Left cardiac atrium (tissue), 4 donors: ENCODE data around the gene MARVELD1. TPM values are rescaled to one million over a fixed set of nuclear protein-coding genes. Genes with fewer than 3 reads are reported as not detected.

Source experiments
- ATAC-seq, 2 donors: fragments of 200-7000 bp; cut with Tn5 transposase; one replicate each; pipeline ENCODE4 v1.9.1; 2020; ENCODE audit warnings: mild to moderate bottlenecking in 2 of 2, moderate library complexity in 2 of 2
- DNase-seq: peaks from one replicate; pipeline ENCODE4 v3.0.0-alpha.2; 2020
- intact Hi-C, 2 donors: fragments of 100-400 bp; cut with DNase I; formaldehyde crosslinking; loops; one replicate each; pipeline versions ENCODE4 v1.14.1 to v1.15.1; 2022 to 2023
- total RNA-seq, 2 donors: library from RNA; stranded (reverse); fragmentation: NEBNext Ultra II Directional; extraction: Animal tissue kit (Norgen Biotek cat#: 25700); gene quantifications; one replicate each; pipeline ENCODE4 v1.2.1, GENCODE V29; 2021
- donor health status: DM: no; HTN: yes; CAD: no.
- donor health status: DM: no; HTN: yes; CAD: no; lungs with severe emphysema.
- donor health status: DM: yes; HTN: yes; CAD: no.
- donor health status: Dilated cardiomyopathy.

MARVELD1 gene
- total RNA-seq, 2 donors from 2014 or later, result 16.3 to 17.4 TPM

DNA sequence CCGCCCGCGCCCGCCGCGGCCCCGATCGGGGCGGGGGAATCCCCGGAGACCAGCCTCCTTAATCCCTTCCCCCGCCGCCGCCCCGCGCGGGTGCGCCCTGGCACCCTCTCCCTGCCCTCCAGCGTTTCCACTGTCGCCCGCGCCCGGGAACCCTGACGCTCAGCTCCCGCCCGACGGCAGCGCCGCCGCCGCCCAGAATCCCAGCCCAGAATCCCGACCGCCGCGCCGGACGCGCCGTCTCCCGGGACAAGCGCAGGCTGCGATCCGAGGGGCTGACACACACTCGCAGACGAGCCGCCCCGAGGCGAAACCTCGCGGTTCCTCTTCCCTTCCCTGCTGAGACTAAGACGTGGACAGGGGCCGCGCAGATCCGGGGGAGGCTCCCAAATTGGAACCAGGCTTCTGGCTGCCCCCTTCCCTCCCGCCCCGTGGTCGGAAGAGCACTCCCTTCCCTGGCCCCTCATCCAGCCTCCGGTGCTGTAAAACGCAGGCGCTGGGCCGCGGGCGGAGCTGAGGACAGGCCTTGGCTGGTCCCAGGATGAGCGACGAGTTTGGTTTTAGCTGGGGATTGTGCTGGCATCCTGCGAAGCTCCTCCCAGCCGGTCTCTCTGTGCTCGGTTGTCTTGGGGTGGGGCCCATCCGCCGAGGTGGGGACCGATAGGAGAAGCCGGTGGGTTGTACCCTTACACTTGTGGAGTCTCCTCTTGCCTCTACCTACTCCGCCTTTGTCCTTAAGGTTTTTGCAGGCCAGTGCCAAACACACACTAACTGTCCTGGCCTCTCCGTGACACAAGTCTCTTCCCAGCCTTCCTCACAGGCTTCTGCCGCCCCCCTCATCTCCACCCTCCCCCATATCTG lies 1.1 kb downstream of the MARVELD1 start:
- peak; percentile 85 for DNase-seq
- ATAC-seq, result peak; percentile 73 to 79
- intact Hi-C loops, result no loop called here

DNA sequence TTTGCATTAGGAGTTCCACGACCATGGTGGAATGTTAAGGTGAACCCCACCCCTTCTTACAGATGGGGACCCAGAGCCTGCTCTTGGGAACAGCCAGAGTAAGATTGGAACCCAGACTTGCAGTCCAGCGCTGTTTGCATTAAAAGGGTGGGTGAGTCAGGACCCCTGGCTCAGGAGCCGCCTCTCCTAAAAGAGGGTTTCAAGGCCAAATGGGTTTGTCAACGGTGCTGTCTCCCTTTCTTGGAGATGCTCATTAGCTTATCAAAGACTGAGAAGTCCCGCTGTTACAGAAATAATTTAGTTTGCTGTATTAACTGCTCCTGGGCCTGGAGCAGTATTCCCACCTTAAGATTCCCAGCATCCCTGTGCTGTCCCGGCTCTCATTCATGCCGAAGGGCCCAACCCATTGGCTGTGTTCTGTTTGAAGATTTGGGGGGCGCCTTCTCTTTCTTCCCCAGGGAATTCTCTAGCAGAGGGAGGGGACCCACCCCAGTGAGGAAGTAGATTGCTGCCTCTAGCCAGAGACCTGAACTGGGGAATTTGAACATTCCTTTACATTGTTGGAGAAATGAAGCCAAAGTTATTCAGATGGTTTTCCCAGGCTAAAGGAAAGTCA lies 1.8 kb downstream of the MARVELD1 start:
- DNase-seq, result no peak
- ATAC-seq, result no peak
- intact Hi-C loops, result no loop called here

- ATAC-seq (no peak), DNase-seq (no peak)
- intact Hi-C loops, result no loop called here
Observed at GRCh38 chr10:97717627-97718026, 4.1 kb downstream of the MARVELD1 start.

DNA sequence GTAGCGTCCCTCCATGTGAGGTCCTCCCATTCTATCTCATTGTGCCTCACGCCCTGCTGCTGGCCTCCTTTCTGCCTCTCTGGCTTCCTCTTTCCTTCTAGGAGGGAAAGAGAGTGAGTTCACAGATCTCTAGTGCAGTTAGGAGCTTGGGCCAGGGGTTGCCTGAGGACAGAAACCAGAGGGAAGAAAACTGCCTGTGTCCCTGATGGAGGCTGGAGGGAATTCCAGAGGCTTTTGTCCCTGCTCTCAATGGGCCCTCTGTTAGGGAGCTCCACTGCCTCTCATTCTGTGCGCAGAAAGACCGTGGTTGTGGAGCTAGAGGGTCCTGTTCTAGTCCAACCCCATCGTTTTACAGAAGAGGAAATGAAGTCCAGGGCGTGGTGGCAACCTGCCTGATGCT lies 4.6 kb downstream of the MARVELD1 start:
- intact Hi-C loops, result no loop called here
- DNase-seq (no peak), ATAC-seq (no peak)

- DNase-seq, result peak; percentile 57
- intact Hi-C loops, result no loop called here
Observed at GRCh38 chr10:97718659-97719142, 5.2 kb downstream of the MARVELD1 start.

GRCh38 chr10:97719602-97720001 lies 6.1 kb downstream of the MARVELD1 start:
- ATAC-seq (no peak), DNase-seq (no peak)
- intact Hi-C loops, result no loop called here

More at GRCh38 chr10:97718659-97719142, 5.2 kb downstream of the MARVELD1 start:
- peak in 1 of 2 donors; percentile 58 for ATAC-seq

DNA sequence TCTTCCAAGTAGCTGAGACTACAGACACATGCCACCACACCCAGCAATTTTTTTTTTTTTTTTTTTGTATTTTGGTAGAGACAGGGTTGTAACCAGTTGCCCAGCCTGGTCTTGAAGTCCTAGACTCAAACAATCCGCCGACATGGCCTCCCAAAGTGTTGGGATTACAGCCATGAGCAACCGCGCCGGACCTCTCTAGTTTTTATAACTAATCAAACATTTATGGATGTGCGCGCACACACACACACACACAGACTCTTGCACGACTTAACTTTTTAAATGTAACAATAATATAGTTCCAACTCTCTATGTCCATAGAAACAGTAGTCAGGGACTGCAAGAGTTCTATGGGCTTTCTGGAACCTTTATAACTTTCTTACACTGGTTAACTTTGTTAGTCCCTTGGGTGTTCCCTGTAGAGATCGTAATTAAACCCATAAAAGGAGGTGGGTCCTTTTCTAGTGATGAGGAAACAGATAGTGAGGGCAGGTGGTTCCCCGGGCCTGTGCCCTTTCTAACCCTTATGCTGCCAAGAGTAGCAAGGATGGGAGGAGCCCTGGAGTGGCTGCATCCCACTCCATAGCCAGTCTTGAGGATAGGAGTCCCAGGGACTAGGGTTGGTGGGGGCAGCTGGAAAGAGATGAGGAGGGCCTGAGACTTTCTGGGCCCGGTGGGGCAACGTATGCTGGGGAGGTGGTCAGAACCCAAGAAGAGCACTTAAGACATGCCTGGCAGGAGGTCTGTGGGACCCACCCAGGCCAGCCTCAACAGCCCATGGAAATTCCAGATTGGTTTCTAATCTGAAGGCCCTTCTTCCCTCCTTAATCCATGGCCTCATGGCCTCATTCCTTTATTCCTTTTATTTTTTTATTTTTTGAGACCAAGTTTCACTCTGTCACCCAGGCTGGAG lies 8.6 kb downstream of the MARVELD1 start:
- intact Hi-C loops, result no loop called here
- no peak for ATAC-seq
- no peak for DNase-seq

GRCh38 chr10:97723001-97723400 lies 9.5 kb downstream of the MARVELD1 start:
- DNase-seq, result no peak
- intact Hi-C loops, result no loop called here
- ATAC-seq, result no peak

DNA sequence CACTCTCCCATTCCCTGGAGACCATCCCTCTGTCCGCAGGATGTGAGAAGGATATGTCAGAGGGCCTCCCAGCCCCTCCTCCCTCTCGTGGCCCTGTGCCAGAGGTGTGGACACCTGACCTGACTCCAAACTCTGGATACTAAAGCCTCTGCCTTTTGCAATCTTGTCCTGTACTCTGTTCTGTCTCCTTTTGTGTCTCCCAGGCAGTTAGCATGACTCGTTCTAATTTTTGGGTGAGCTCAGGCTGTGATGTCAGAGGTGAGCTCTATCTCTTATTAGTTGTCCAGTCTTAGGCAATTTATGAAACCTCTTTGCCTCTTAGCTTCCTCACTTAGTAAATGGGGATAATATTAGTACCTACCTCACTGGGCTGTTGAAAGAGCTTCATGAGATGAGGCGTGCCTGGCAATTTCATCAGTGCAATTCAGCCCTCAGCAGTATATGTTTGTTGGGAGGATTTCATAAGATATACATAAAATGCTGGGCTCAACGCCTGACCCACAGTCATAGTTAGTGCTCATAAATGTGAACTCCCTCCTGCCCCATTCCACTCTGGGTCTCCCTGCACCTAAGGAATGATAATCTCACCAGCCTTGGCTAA lies 10.9 kb downstream of the MARVELD1 start:
- DNase-seq (no peak), ATAC-seq (peak in 1 of 2 donors; percentile 73)
- intact Hi-C loops, result no loop called here

- DNase-seq (no peak), ATAC-seq (peak in 1 of 2 donors; percentile 63)
- intact Hi-C loops, result no loop called here
Observed at GRCh38 chr10:97726636-97727178, 13.2 kb downstream of the MARVELD1 start.

DNA sequence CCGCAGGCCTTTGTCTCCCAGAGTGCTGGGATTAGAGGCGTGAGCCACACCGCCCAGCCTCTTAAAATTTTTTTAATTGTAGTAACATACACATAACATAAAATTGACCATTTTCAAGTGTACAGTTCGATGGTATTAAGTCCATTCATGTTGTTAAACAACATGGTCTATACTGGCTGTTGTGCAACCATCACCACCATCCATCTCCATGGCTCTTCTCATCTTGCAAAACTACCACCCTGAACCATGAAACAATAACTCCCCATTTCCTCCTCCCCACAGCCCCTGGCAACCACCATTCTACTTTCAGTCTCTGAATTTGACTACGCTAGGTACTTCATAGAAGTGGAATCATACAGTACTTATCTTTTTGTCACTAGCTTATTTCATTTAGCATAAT lies 15.5 kb downstream of the MARVELD1 start:
- DNase-seq (no peak), ATAC-seq (no peak)
- intact Hi-C loops, result no loop called here

- intact Hi-C loops, result loop anchor here (1.0 to 5.0 kb wide), 4 partner anchors 23 to 57 kb away; no protein-coding TSS in a partner anchor
- ATAC-seq, result peak; percentile 61 to 79
- peak; percentile 66 for DNase-seq
Observed at GRCh38 chr10:97731346-97732051, 18.0 kb downstream of the MARVELD1 start.

GRCh38 chr10:97732052-97732359 lies 18.5 kb downstream of the MARVELD1 start:
- intact Hi-C loops, result loop anchor here (1.0 to 5.0 kb wide), 3 partner anchors 35 to 57 kb away; no protein-coding TSS in a partner anchor

GRCh38 chr10:97733256-97733655 lies 19.7 kb downstream of the MARVELD1 start:
- DNase-seq (no peak), ATAC-seq (no peak)
- intact Hi-C loops, result loop anchor here (2.0 to 5.0 kb wide), 2 partner anchors 36 to 58 kb away; no protein-coding TSS in a partner anchor

More at GRCh38 chr10:97732052-97732359, 18.5 kb downstream of the MARVELD1 start:
- no peak for DNase-seq
- ATAC-seq, result no peak

- ATAC-seq, result no peak
- no peak for DNase-seq
- intact Hi-C loops, result loop anchor here in 1 of 2 donors (5.0 kb wide), 1 partner anchor 37 kb away; no protein-coding TSS in a partner anchor
Observed at GRCh38 chr10:97734021-97734420, 20.5 kb downstream of the MARVELD1 start.

- ATAC-seq (peak; percentile 9 to 20), DNase-seq (no peak)
- intact Hi-C loops, result loop anchor here in 1 of 2 donors (5.0 kb wide), 1 partner anchor 34 kb away; no protein-coding TSS in a partner anchor
Observed at GRCh38 chr10:97736403-97736901, 22.9 kb downstream of the MARVELD1 start.
